Pulmonary artery endothelial cell (primary cell): ENCODE measurements around the gene ATP2C2. TPM values are rescaled to one million over a fixed set of nuclear protein-coding genes. Genes with fewer than 3 reads are reported as not detected.
"Not testable (repeated sequence)": the region's sequence is repeated elsewhere in the genome, so short reads cannot be mapped to it uniquely, and the experiment has no call there.

ENCODE experiments used
- DNase-seq: peaks from one replicate; pipeline ENCODE4 v3.0.0-alpha.2; 2011; ENCODE audit warnings: low read depth, low spot score
- total RNA-seq: library from RNA; depleted of rRNA; stranded (reverse); fragments of >200 nt; gene quantifications from 2 replicates; pipeline ENCODE4 v1.2.3, GENCODE V29; 2014

Gene ATP2C2
- total RNA-seq, 1 donor from 2014 or later = not detected

GRCh38 chr16:84396082-84396481 is 27.7 kb downstream of the ATP2C2 start:
- DNase-seq = not testable (repeated sequence)

- DNase-seq = no peak
Observed at GRCh38 chr16:84396537-84397008, 28.2 kb downstream of the ATP2C2 start.

GRCh38 chr16:84397090-84397489 is 28.8 kb downstream of the ATP2C2 start:
- DNase-seq = no peak

DNA sequence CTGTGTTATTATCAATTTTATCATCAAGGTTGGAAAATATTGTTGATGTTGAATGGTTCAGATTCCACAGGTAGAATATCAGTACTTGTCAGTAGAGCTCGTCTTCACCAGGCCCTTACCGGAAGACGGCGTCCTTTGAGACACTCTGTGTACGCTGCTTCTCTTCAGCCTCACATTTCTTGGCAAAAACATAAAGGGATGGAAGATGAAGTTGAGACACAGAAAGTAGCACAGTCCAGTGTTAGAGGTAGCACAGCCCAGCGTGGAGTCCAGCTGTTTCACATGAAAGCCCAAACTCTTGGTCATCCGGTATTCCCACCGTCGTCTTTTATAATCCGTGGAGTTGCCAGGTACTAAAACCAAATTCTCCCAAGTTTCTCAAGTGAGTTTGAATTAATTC is 30.4 kb downstream of the ATP2C2 start:
- no peak for DNase-seq

GRCh38 chr16:84399912-84400311 is 31.6 kb downstream of the ATP2C2 start:
- DNase-seq = not testable (repeated sequence)

GRCh38 chr16:84403435-84403834 is 35.1 kb downstream of the ATP2C2 start:
- DNase-seq = not testable (repeated sequence)

GRCh38 chr16:84404324-84404723 is 36.0 kb downstream of the ATP2C2 start:
- DNase-seq = no peak

- no peak for DNase-seq
Observed at GRCh38 chr16:84404936-84405639, 36.8 kb downstream of the ATP2C2 start.

- no peak for DNase-seq
Observed at GRCh38 chr16:84406006-84406963, 37.9 kb downstream of the ATP2C2 start.

GRCh38 chr16:84407588-84408313 is 39.4 kb downstream of the ATP2C2 start:
- DNase-seq = no peak

DNA sequence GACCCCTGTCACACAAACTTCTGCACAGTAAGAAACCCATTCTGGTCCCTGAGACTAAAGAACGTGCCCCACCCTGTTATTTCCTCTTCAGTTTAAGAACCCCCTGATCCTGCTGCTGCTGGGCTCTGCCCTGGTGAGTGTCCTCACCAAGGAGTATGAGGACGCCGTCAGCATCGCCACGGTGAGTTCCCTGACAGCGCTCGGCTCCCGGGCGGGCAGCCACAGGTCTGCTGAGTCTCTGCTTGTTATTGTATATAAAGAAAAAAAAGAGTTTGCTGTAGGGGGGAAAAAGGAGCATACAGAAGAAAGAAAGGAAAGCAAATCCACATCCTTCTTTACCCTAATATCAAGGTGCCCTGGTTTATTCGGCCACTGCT is 40.0 kb downstream of the ATP2C2 start:
- no peak for DNase-seq

- DNase-seq = no peak
Observed at GRCh38 chr16:84408856-84409255, 40.5 kb downstream of the ATP2C2 start.

GRCh38 chr16:84410361-84411138 is 42.2 kb downstream of the ATP2C2 start:
- no peak for DNase-seq

GRCh38 chr16:84411768-84412167 is 43.4 kb downstream of the ATP2C2 start:
- DNase-seq = no peak

GRCh38 chr16:84412262-84412661 is 43.9 kb downstream of the ATP2C2 start:
- DNase-seq = no peak

GRCh38 chr16:84413244-84414004 is 45.1 kb downstream of the ATP2C2 start:
- DNase-seq = no peak

DNA sequence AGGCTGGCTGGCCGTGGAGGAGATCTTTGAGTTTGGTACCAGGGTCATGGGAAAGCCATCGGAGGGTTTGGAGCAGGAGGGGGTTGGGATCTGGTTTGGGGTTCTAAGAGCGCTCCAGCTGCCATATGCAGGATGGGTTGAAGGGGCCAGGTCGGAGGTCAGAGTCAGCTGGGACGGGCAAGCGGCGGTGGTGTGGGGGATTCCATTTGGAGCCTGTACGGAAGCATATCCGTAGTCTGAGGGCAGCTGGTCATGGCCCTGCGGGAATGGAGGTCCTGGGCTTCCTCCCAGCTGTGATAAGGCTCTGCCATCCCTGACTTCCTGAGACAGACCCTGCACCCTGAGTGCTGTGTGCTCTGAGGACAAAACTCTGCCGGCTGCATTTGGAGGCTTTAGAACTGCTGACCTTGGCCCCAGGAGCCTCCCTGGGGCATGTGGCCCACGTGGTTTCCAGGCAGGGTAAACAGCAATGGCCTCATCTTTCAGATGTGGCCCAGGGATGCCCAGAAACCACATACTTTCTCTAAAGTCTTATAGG is 46.5 kb downstream of the ATP2C2 start:
- no peak for DNase-seq

GRCh38 chr16:84416407-84417321 is 48.3 kb downstream of the ATP2C2 start:
- no peak for DNase-seq
